Measurements from ENCODE around the gene ZNF653.
A peak's percentile ranks its signal among the peaks of the same experiment; 100 is the strongest.

ZNF653 gene

GRCh38 chr19:11505504-11506100 is at the start of gene ZNF653:
Gene ZNF653, minus strand, starts transcription at chr19:11505839. Its CDS starts 53 bp downstream, at chr19:11505786.
- DNase-seq: peak; percentile 84

- DNase-seq: no peak
Observed at GRCh38 chr19:11555246-11555645, 49.6 kb upstream of the ZNF653 start.

GRCh38 chr19:11554160-11554559 is 48.5 kb upstream of the ZNF653 start:
- no peak for DNase-seq

- no peak for DNase-seq
Observed at GRCh38 chr19:11552666-11553372, 47.2 kb upstream of the ZNF653 start.

- no peak for DNase-seq
Observed at GRCh38 chr19:11551603-11552235, 46.1 kb upstream of the ZNF653 start.

- no peak for DNase-seq
Observed at GRCh38 chr19:11550265-11550664, 44.6 kb upstream of the ZNF653 start.

- DNase-seq: no peak
Observed at GRCh38 chr19:11549386-11549953, 43.8 kb upstream of the ZNF653 start.

GRCh38 chr19:11547929-11548700 is 42.5 kb upstream of the ZNF653 start:
- DNase-seq: no peak

- DNase-seq: no peak
Observed at GRCh38 chr19:11541238-11541637, 35.6 kb upstream of the ZNF653 start.

- no peak for DNase-seq
Observed at GRCh38 chr19:11540645-11541044, 35.0 kb upstream of the ZNF653 start.

- DNase-seq: no peak
Observed at GRCh38 chr19:11539495-11540365, 34.1 kb upstream of the ZNF653 start.

- DNase-seq: no peak
Observed at GRCh38 chr19:11538232-11539036, 32.8 kb upstream of the ZNF653 start, which contains the start of gene CNN1. Gene CNN1, plus strand, starts transcription at chr19:11538851. Its CDS starts 77 bp downstream, at chr19:11538928.

GRCh38 chr19:11535792-11536595 is 30.4 kb upstream of the ZNF653 start:
- no peak for DNase-seq

GRCh38 chr19:11534948-11535347 is 29.3 kb upstream of the ZNF653 start:
- no peak for DNase-seq

GRCh38 chr19:11534538-11534937 is 28.9 kb upstream of the ZNF653 start:
- no peak for DNase-seq

GRCh38 chr19:11530432-11530831 is 24.8 kb upstream of the ZNF653 start:
- DNase-seq: peak; percentile 19

GRCh38 chr19:11528551-11529341 is 23.1 kb upstream of the ZNF653 start, which contains the start of gene ECSIT:
Gene ECSIT, minus strand, starts transcription at chr19:11529134. Its CDS starts 9,964 bp downstream, at chr19:11519170.
- peak; percentile 97 for DNase-seq

GRCh38 chr19:11519138-11519537 is 13.5 kb upstream of the ZNF653 start:
- DNase-seq: no peak

GRCh38 chr19:11513946-11514345 is 8.3 kb upstream of the ZNF653 start:
- no peak for DNase-seq
